WTC11 (cell line): Measurements from ENCODE around the gene TLE3.

Experiments used
- CBFB ChIP-seq: sonication (generic); formaldehyde crosslinking; IDR thresholded peaks from 2 replicates; pipeline ENCODE4 v1.8.1; 2022; ENCODE audit warnings: mild to moderate bottlenecking, low read depth, missing genetic modification reagents
- CREM ChIP-seq: sonication (generic); formaldehyde crosslinking; IDR thresholded peaks from 2 replicates; pipeline ENCODE4 v1.8.1; 2022; ENCODE audit warnings: mild to moderate bottlenecking, missing genetic modification reagents, moderate library complexity
- JAZF1 ChIP-seq: fragments of 250-450 bp; sonication (Bioruptor Pico); IDR thresholded peaks from 2 replicates; pipeline ENCODE4 v1.9.0; 2021; ENCODE audit warnings: moderate library complexity, mild to moderate bottlenecking, inconsistent platforms
- TF ChIP-seq, protein P1 (sequence below): fragments of 200-600 bp; IDR thresholded peaks from 2 replicates; pipeline ENCODE4 v1.8.0; 2022; ENCODE audit warnings: antibody characterized with exemption
- TF ChIP-seq, protein P2 (sequence below): sonication (generic); formaldehyde crosslinking; IDR thresholded peaks from 2 replicates; pipeline ENCODE4 v1.8.0; 2022; ENCODE audit warnings: mild to moderate bottlenecking, missing genetic modification reagents
- TF ChIP-seq, protein P3 (sequence below): fragments of 250-450 bp; sonication (Bioruptor Pico); IDR thresholded peaks from 2 replicates; pipeline ENCODE4 v2.1.2; 2022; ENCODE audit warnings: mild to moderate bottlenecking, moderate library complexity
- TF ChIP-seq, protein P4 (sequence below): sonication (generic); formaldehyde crosslinking; IDR thresholded peaks from 2 replicates; pipeline ENCODE4 v1.8.1; 2023; ENCODE audit warnings: mild to moderate bottlenecking, missing genetic modification reagents, moderate library complexity
- TF ChIP-seq, protein P5 (sequence below): sonication (generic); formaldehyde crosslinking; IDR thresholded peaks from 2 replicates; pipeline ENCODE4 v1.8.1; 2022; ENCODE audit warnings: low read depth, missing genetic modification reagents, borderline replicate concordance
- TF ChIP-seq, protein P6 (sequence below): sonication (generic); formaldehyde crosslinking; IDR thresholded peaks from 2 replicates; pipeline ENCODE4 v1.8.0; 2022; ENCODE audit warnings: missing genetic modification reagents

DNA sequence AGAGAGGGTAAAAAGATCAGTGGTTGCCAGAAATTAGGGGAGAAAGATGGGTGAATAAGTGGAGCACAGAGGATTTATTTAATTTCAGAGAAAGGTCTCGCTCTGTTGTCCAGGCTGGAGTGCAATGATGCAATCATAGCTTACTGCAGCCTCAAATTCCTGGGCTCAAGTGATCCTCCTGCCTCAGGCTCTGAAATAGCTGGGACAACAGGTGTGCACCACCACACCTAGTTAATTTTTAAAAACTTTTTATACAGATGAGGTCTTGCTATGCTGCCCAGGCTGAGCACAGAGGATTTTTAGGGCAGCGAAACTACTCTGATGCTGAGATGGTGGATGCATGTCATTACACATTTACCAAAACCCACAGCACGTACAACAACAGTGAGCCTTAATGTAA lies 20.9 kb upstream of the TLE3 start:
- TF ChIP-seq CBFB: no peak
- TF ChIP-seq, protein P1, sequence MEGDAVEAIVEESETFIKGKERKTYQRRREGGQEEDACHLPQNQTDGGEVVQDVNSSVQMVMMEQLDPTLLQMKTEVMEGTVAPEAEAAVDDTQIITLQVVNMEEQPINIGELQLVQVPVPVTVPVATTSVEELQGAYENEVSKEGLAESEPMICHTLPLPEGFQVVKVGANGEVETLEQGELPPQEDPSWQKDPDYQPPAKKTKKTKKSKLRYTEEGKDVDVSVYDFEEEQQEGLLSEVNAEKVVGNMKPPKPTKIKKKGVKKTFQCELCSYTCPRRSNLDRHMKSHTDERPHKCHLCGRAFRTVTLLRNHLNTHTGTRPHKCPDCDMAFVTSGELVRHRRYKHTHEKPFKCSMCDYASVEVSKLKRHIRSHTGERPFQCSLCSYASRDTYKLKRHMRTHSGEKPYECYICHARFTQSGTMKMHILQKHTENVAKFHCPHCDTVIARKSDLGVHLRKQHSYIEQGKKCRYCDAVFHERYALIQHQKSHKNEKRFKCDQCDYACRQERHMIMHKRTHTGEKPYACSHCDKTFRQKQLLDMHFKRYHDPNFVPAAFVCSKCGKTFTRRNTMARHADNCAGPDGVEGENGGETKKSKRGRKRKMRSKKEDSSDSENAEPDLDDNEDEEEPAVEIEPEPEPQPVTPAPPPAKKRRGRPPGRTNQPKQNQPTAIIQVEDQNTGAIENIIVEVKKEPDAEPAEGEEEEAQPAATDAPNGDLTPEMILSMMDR: no peak
- TF ChIP-seq, protein P2, sequence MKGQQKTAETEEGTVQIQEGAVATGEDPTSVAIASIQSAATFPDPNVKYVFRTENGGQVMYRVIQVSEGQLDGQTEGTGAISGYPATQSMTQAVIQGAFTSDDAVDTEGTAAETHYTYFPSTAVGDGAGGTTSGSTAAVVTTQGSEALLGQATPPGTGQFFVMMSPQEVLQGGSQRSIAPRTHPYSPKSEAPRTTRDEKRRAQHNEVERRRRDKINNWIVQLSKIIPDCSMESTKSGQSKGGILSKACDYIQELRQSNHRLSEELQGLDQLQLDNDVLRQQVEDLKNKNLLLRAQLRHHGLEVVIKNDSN: no peak
- TF ChIP-seq, protein P3, sequence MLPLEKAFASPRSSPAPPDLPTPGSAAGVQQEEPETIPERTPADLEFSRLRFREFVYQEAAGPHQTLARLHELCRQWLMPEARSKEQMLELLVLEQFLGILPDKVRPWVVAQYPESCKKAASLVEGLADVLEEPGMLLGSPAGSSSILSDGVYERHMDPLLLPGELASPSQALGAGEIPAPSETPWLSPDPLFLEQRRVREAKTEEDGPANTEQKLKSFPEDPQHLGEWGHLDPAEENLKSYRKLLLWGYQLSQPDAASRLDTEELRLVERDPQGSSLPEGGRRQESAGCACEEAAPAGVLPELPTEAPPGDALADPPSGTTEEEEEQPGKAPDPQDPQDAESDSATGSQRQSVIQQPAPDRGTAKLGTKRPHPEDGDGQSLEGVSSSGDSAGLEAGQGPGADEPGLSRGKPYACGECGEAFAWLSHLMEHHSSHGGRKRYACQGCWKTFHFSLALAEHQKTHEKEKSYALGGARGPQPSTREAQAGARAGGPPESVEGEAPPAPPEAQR (CRISPR knock-in tag): no peak
- TF ChIP-seq CREM (CRISPR knock-in tag): no peak
- TF ChIP-seq JAZF1: no peak
- TF ChIP-seq, protein P4, sequence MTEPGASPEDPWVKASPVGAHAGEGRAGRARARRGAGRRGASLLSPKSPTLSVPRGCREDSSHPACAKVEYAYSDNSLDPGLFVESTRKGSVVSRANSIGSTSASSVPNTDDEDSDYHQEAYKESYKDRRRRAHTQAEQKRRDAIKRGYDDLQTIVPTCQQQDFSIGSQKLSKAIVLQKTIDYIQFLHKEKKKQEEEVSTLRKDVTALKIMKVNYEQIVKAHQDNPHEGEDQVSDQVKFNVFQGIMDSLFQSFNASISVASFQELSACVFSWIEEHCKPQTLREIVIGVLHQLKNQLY: no peak
- TF ChIP-seq, protein P5, sequence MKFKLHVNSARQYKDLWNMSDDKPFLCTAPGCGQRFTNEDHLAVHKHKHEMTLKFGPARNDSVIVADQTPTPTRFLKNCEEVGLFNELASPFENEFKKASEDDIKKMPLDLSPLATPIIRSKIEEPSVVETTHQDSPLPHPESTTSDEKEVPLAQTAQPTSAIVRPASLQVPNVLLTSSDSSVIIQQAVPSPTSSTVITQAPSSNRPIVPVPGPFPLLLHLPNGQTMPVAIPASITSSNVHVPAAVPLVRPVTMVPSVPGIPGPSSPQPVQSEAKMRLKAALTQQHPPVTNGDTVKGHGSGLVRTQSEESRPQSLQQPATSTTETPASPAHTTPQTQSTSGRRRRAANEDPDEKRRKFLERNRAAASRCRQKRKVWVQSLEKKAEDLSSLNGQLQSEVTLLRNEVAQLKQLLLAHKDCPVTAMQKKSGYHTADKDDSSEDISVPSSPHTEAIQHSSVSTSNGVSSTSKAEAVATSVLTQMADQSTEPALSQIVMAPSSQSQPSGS (CRISPR knock-in tag): no peak
- TF ChIP-seq, protein P6, sequence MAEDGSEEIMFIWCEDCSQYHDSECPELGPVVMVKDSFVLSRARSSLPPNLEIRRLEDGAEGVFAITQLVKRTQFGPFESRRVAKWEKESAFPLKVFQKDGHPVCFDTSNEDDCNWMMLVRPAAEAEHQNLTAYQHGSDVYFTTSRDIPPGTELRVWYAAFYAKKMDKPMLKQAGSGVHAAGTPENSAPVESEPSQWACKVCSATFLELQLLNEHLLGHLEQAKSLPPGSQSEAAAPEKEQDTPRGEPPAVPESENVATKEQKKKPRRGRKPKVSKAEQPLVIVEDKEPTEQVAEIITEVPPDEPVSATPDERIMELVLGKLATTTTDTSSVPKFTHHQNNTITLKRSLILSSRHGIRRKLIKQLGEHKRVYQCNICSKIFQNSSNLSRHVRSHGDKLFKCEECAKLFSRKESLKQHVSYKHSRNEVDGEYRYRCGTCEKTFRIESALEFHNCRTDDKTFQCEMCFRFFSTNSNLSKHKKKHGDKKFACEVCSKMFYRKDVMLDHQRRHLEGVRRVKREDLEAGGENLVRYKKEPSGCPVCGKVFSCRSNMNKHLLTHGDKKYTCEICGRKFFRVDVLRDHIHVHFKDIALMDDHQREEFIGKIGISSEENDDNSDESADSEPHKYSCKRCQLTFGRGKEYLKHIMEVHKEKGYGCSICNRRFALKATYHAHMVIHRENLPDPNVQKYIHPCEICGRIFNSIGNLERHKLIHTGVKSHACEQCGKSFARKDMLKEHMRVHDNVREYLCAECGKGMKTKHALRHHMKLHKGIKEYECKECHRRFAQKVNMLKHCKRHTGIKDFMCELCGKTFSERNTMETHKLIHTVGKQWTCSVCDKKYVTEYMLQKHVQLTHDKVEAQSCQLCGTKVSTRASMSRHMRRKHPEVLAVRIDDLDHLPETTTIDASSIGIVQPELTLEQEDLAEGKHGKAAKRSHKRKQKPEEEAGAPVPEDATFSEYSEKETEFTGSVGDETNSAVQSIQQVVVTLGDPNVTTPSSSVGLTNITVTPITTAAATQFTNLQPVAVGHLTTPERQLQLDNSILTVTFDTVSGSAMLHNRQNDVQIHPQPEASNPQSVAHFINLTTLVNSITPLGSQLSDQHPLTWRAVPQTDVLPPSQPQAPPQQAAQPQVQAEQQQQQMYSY (CRISPR knock-in tag): no peak
